NCI-H510A treated with DMSO at 0.1 percent for 48 hours (cell line): Measurements from ENCODE around the gene NKX1-1.

Experiments used
- DNase-seq: peaks from one replicate; lab custom pipeline; 2025; lab: John Stamatoyannopoulos, UW

NKX1-1 gene

GRCh38 chr4:1385373-1386340, 20.6 kb downstream of the NKX1-1 start:
- no peak for DNase-seq

DNA sequence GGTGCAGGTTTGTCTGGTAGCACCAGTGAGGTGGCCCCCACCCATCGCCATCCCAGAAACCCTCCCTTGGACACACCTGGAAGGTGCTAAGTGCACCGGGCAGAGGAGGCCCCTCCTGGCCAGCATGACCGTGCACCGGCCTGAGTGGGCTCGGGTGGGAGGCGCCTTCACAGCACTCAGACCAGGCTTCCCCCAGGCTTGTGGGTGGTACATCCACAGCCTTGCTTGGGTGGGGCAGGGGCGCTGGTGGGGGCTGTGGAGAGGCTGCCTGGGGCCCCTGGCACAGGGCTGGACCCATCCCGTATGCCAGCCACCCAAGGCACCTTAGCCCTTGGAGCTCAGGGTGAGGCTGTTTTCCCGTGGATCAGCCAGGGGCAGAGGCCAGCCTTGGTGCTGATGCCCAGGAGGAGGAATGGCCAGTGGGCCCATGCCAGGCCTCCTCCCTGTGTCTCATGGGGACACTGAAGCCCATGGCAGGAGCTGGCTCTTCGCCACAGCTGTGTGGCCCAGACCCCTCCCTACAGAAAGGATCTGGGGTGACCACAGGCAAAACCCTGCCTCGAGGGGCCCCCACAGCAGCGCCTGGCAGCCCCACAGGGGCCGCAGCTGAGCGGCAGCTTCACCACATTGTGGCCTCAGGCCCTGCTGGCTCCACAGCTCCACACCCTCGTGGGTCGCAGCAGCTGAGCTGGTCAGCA, 21.4 kb downstream of the NKX1-1 start:
- no peak for DNase-seq

DNA sequence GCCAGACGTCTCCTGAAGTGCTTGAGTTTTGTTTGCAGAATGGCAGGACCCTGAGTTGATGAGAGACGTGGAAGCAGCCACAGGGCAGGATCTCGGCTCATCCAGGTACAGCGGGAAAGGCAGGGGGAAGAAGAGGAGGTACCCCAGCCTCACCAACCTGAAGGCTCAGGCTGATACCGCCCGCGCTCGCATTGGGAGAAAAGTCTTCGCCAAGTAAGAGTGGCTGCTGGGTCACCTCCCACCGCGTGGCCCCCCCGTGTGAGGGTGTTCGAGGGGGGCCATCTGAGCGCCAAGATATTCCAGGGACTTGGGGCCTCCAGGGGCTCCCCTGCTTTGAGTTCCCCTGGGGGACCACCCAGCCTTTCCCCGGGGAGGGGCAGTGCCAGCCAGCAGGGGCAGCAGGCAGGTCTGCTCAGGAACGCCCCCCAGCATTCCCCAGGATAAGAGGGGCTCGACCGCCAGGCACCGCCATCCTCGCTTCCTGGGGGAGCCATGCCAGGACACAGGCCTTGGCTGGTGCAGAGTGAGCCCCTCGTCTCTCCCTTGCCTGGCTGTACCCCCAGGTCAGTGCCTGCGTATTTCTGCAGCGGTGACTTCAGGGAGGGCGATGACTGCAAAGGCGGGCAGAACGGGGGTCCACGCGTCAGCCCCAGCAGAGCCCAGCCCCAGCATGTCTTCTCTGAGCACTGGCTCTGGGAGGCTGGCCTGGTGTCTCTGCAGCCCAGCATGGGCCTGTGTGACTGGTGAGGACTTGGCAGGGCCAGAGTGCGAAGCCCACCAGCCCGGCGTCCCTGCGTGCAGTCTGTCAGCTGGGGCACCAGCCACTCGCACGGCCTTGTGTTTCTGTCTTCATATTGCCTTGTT, 22.3 kb downstream of the NKX1-1 start:
- DNase-seq: no peak

DNA sequence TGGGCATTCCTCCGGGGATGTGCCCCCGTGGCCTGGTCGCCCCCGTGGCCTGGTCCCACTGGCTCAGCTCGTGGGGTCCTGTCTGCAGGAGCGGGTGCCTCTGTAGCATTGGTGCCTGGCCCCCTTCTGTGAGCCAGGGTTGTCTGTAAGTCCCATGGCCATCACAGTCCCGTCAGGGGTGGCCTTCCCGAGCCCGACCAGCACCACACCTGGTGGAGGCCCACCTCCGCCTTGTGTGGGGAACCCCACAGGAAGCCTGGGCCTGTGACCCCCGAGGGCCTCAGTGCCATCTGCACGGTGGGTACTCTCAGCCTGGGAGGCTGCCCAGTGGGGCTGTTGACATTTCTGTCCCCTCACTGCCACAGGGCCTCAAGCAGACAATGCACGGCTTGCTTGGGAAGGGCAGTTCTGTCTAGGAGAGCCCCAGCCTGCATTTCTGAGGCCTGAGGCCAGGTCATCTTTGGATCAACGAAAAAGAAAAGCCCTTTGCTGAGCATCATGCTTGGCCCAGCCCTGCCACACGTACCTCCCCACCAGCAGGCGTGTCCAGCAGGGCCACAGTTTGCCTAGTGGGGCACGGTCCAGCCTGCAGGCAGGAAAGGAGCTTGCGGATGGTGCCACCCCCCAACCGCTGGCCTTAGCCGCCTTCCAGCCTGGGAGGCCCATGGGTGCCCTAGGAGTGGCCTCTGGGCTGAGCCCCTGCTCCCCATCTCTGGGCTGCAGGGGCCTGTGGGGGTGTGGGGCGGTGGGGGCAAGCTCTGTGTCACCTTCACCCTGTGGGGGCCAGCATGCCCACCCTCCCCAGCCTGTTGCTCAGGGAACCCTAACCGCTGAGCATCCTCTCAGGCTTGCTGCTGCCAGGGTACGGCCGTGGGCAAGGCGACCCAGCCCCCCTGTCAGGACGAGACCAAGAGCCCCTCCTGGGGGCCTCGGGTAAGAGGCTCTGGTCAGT, 23.2 kb downstream of the NKX1-1 start:
- DNase-seq: no peak

DNA sequence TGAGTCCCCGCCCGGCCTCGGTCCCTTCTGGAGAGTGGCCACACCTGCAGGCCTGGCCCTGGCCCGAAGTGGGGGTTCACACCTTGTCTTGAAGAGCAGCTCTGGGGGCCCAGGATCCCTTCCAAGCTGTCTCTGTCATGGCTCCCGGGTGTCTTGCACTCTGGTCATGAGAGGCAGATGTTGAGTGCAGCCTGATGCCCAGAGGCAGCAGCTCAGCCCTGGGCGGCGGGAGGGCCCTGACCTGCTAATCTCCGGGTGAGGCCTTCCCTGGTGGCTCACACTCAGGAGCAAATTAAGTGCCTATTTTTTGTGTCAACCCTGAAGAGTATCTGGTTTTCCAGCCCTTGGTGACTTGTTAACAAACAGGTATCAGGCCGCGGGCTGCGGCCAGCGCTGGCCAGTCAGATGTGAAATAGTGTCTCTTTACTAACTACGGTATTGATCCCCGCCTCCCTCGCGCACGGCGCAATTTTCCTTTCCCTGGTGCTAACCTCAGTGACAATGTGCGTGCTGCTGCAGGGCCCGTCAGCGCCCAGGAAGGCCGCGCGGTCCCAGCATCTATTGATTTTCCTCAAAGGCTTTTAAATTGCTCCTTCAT, 24.2 kb downstream of the NKX1-1 start:
- DNase-seq: no peak

GRCh38 chr4:1381181-1381621, 25.0 kb downstream of the NKX1-1 start:
- no peak for DNase-seq

DNA sequence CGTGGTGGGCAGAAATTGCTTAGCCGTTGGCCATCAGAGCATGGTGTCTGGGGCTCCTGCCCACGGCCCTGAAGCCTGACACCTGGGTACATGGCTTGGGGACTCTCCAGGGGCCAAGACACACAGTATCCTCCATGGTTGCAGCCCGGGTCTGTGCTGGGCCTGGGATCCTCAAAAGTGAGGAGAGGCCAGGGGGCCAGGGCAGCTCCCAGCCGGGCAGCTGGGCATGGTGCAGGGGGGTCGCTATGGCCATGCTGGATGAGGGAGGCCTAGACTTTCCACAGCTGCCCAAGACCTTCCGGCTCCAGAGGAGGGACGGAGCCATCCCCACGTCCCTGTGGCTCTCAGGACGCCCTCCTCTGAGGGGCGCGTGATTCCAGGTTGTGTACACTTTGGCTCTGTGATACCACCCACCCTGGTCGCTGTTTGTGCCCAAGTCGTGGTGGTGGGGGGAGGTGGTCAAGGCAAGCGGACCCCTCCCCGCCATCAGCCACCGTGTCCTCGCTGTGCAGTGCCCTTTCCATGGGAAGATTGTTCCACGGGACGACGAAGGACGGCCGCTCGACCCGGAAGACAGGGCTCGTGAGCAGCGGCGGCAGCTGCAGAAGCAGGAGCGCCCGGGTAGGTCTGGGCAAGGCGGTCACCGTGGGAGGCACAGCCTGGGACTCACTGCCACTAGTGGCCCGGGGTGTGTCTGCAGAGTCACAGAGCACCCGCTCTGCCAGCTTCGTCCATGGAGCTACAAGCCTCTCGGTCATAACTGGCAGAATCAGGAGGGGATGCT, 25.7 kb downstream of the NKX1-1 start:
- DNase-seq: no peak

DNA sequence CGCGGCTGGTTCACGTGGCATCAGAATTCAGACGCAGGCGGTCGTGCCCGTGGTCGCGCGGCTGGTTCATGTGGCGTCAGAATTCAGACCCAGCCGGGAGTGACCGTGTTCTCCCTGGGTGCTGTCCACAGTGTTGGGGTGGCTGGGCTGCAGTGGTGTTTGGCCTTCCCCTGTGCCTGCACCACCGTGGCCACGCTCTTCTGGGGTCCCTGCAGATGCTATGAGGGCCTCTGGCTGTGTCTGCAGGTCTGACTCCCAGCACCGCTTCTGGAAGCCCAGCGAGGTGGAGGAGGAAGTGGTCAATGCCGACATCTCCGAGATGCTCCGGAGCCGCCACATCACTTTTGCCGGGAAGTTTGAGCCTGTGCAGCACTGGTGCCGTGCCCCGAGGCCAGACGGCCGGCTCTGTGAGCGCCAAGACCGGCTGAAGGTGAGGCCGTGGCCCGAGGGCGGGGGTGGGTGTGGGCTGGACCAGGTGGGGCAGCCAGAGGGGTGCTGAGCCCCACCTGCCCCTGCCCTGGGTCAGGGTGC, 26.4 kb downstream of the NKX1-1 start:
- DNase-seq: no peak

- DNase-seq: no peak
These were observed 26.9 kb downstream of the NKX1-1 start for GRCh38 chr4:1379351-1379781.

DNA sequence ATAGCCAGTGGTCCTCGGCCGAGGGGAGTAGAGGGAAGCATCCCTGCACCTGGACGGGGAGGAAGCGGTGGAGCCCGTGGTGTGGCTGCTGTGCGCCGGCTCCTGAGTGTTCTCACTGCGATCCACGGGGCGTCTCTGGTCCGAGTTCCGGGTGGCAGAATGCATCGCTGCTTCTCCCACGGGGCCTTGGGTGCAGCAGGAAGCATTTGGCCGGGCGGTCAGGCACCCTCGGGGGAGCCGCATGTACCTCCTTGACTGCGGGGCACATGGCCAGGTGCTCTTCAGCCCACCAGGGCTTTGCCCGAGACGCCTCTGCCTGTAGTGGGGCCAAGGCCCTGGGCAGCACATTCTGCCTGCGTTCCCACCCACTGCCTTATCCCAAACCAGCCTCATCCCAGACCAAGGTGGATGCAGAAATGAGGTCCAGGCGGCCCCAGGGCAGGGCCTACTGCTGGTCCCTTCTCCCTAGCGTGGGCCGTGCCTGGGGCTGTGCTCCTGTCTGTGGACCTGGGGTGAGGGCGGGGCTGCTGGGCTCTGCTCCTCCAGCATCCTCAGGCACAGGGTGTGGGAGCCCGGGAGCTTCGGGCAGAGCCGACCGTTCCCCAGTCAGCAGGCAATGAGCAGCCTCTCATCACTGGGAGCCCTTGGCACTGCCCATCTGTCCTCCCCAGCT, 27.5 kb downstream of the NKX1-1 start:
- DNase-seq: no peak

GRCh38 chr4:1377606-1378261, 28.5 kb downstream of the NKX1-1 start:
- DNase-seq: no peak

DNA sequence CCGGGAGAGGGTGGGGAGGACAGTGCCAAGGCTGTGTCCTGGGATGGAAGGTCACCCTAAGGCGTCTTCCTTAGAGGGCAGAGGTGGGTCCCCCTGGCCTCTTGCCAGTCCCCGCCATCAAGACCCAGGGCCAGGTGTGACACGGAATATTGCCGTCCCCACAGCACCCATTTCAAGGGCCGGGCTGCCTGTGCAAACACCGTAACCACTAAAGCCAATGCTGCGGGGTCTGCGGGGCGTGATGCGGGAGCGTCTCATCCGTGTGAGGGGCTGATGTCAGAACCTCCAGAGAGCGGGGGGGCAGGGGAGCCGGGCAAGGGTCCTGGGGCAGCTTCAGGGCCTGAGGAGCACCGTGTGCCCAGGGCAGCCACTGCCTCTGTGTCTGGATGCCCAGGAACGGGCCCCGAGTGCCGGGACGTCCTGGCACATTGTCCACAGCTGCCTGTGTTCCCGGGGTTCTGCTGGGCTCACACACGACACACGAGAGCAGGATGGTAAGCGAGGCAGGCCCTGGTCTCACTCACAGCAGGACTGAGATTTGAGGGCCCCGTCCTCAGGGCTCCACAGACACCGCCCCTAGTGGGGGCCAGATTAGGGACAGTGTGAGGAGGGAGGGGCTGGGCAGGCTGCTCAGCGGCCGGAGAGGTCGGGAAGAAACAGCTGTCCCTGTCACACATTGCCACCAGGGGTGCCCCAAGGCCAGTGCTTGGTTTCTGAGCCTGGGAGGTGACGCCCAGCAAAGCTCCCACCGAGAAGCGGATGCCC, 29.2 kb downstream of the NKX1-1 start:
- DNase-seq: no peak

GRCh38 chr4:1376391-1376840, 29.8 kb downstream of the NKX1-1 start:
- no peak for DNase-seq

- DNase-seq: no peak
These were observed 30.4 kb downstream of the NKX1-1 start for GRCh38 chr4:1375761-1376322.

- no peak for DNase-seq
These were observed 31.1 kb downstream of the NKX1-1 start for GRCh38 chr4:1375051-1375721.

DNA sequence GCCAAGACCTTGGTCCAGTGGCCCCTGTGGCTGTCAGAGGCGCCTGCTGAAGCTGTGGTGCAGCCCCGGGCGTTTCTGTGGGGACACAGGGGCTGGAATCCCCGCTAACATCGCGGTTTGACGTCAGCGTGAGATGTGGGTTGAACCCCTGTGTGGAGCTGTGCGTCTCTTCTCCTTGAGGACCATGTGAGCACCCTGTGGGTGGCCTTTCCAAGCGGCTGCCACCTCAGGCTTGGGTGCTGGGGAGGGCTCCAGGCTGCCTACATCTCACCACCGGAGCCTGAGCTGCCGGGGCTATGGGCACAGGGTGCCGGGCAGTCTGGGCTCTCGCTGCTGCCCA, 31.6 kb downstream of the NKX1-1 start:
- no peak for DNase-seq
